Neural cell (in vitro differentiated cells): ENCODE data around the gene DHX15.

Source experiments
- CTCF ChIP-seq: fragments of 450-650 bp; IDR thresholded peaks from 2 replicates; pipeline ENCODE4 v1.5.1; 2014; ENCODE audit warnings: antibody characterized with exemption, mild to moderate bottlenecking, moderate library complexity; ENCODE audit not compliant: poor library complexity, severe bottlenecking
- EZH2 ChIP-seq: fragments of 200-600, 300-800 bp; shearing (Covaris generic), sonication (generic); IDR thresholded peaks from 2 replicates; pipeline ENCODE4 v1.6.1; 2014; ENCODE audit warnings: antibody characterized with exemption, low read length, borderline replicate concordance, mild to moderate bottlenecking; ENCODE audit not compliant: insufficient read depth, poor library complexity, severe bottlenecking
- POLR2AphosphoS5 ChIP-seq: IDR thresholded peaks from 2 replicates; pipeline ENCODE4 v1.6.1; 2012

DNA sequence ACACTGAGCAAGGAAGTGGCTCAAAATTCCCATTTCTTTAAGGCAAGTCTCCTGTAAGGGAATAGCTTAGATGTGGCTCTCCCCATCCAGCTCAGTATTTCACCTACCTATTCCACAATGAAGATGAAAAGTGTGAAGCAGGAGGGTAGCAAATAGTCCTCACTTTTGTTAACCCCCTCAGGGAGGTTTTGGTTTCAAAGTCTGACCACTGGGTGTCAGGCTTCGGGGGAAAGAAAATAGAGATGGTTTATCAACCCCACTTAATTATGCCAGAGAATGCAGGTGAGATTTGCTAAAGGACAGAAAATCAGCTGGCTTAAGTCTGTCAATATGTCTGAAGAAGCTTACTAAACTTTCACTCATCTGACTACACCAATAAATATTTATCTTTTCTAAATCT is 69.5 kb downstream of the DHX15 start:
- TF ChIP-seq CTCF = no peak
- TF ChIP-seq POLR2AphosphoS5 = no peak
- TF ChIP-seq EZH2 = no peak
